DMS53 treated with DMSO at 0.1 percent for 48 hours (cell line): ENCODE measurements around the gene SLC35F2.
"Not testable (repeated sequence)": the region's sequence is repeated elsewhere in the genome, so short reads cannot be mapped to it uniquely, and the experiment has no call there.

Experiments
- DNase-seq: peaks from one replicate; lab custom pipeline; 2025; ENCODE audit not compliant: unreplicated experiment; lab: John Stamatoyannopoulos, UW

Gene SLC35F2

GRCh38 chr11:107842412-107843100, 16.0 kb downstream of the SLC35F2 start:
- DNase-seq = no peak

DNA sequence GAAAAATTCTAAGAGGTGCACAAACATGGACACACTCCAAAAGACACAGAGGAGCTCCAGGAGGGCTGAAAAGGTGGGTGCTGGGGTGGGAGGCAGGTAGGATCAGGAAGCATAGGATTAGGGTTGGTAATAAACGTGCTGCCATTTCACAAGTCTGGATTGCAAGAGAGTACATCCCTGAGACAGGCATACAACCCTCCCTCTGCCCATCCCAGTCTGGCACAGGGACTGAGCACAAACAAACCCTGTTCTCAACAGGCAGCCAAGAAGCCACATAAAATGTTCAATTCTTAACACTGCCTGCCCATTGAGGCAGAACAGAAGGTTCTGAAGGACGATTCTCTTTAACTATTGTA, 18.5 kb downstream of the SLC35F2 start:
- DNase-seq = no peak

GRCh38 chr11:107836851-107837250, 21.7 kb downstream of the SLC35F2 start:
- no peak for DNase-seq

DNA sequence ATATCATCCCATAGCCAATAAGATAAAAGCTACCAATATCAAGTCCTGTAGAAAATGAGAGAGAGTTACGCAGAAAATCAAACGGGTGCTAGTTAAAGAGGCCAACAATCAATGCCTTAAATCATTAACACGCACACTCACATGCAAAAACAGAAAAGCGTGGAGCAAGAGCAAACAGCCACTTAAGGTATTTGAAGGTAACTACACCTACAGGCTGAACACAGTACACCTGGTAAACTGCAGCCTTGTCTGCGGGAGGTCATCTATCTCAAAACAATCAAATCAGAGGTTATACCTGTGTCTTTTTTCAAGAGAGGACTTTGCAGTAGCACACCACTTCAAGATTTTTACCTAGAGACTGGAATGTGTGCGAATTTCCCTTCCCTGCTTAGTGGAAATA, 23.6 kb downstream of the SLC35F2 start:
- DNase-seq = no peak

- not testable (repeated sequence) for DNase-seq
Observed at GRCh38 chr11:107833926-107834325, 24.7 kb downstream of the SLC35F2 start.

DNA sequence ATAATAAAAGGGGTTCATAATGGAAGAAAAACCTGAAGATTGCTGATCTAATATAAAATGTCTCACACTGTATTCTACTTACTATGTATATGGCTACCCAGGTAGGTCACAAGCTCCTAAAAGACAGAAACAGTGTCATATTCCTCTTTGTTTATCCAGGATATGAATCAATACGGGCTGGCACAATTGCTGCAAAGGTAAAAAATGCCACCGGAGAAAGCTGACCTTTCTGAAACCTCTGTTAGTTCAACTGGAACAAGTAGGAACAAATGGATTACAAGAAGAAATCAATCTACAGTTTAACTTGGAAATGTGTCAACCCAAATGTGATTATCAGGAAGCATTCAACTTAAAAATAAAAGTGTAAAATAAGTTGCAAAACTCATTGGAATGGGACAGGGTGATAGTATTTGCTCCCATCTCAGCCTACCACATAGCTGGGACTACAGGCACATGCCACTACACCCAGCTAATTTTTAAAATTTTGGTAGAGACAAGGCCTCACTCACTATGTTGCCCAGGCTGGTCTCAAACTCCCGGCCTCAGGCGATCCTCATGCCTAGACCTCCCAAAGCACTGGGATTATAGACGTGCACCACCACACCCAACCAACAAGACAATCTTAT, 27.6 kb downstream of the SLC35F2 start:
- peak; percentile 8 for DNase-seq

DNA sequence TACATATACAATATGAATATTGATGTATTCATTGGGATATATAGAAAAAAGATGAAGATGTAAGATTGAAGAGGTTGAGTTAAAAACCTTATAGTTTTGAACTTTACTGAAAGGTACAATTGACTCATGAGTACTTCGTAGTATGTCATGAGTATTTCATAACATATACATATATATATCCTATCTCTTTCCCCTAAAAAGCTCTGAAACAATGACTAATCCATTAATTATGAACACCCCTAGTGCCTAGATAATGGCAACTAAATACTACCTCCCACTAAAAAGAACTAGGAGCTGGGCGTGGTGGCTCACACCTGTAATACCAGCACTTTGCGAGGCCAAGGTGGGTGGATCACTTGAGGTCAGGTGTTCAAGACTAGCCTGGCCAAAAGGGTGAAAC, 31.5 kb downstream of the SLC35F2 start:
- no peak for DNase-seq

DNA sequence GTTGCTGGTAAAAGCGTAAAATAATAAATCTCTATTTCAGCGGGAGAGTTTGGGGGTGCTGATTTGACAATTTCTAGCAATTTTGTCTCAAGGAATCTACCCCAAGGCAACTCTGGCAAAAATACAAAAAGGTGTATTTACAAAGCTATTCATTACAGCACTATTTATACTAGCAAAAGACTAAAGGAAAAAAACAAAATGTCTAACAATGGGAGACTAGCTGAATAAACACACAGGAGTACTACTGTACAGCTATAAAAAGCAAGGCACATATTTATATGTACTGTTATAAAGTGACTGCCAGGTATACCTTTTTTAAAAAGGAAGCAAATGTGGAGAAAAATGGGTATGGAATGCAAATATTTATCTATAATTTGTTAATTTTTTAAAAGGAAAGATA, 32.7 kb downstream of the SLC35F2 start:
- DNase-seq = no peak

- no peak for DNase-seq
Observed at GRCh38 chr11:107824668-107825369, 33.8 kb downstream of the SLC35F2 start.

GRCh38 chr11:107821199-107821927, 37.2 kb downstream of the SLC35F2 start:
- DNase-seq = no peak

DNA sequence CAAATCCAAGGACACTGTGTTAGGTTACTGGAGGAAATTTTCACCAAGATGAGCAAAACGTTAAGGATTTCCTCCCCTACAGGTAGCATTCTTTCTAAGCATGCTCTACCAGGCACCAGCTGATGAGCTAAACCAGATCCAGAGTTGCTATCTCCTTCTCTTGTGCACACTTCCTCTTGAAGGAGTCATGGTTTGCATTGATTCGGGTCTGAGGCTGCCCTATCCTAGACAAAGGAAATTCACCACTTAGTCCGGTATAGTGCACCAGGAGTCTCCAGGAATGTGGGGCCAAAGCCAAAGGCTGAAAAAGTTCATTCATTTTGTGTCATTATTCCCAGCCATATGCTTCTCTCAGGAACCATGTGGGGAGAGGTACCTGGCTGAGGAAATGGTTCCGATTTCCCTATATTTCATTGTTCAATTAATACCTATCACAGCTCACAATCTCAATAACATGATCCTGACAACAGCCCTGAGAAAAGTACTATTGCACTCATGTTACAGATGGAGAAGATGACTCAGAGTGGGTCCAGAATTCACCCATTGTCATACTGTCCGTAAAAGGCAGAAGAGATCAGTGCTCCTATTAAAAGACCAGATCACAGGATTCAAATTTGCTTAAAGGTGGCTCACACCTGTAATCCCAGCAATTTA, 39.1 kb downstream of the SLC35F2 start:
- DNase-seq = no peak

- DNase-seq = no peak
Observed at GRCh38 chr11:107818491-107818890, 40.1 kb downstream of the SLC35F2 start.

- no peak for DNase-seq
Observed at GRCh38 chr11:107816028-107816427, 42.6 kb downstream of the SLC35F2 start.

DNA sequence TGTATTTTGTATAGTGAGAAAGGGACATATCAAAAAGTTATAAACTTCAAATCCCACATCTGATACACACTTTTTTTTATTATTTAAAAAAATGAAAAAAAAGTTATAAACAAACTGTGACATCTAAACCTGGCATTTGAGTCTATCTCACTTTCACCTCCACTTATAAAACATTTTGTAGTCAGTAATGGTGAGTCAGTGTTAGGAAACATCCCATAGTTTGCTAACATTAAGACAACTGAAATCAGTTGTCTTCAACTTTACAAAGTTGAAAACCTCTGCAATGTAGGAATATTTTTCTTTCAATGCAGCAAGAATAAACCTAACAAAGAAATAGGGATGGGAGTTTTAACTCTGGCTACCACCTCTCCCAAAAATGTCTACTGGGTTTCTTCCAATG, 47.7 kb downstream of the SLC35F2 start:
- no peak for DNase-seq

DNA sequence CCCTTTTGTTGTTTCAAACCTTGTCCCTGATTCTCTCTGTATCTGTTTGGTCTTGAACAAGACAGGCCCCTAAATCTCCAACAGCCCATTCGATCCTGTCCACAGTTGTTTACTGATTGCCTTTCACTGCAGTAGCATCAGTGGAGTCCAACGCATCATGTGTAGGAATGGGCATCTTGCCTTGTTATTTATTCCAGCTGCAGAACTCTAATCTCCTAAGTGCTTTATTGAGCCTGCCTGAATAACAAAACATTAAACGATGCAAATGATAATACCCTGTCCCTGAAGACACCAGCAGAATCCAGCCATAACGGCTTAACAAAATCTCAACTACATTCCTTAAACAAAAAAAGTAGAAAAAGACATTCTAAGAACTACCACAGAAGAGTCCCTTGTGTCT, 50.1 kb downstream of the SLC35F2 start:
- no peak for DNase-seq

DNA sequence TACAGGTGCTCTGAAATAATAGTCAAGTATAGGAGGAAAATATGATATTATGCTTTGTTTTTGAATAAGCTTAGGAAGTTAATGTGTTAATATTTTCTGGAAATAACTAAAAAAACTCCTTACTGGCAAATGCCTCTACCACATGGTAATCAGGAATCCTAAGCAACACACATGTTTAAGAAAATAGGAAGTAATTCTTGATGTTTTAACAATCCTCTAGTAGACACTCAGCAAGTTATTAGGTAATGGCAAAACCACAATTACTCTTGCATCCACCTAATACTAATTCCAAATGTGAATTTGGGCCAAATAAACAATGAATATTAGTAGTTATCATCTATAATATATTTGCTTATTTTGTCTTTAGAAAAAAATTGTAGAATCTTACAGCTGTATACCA, 53.6 kb downstream of the SLC35F2 start:
- DNase-seq = no peak

DNA sequence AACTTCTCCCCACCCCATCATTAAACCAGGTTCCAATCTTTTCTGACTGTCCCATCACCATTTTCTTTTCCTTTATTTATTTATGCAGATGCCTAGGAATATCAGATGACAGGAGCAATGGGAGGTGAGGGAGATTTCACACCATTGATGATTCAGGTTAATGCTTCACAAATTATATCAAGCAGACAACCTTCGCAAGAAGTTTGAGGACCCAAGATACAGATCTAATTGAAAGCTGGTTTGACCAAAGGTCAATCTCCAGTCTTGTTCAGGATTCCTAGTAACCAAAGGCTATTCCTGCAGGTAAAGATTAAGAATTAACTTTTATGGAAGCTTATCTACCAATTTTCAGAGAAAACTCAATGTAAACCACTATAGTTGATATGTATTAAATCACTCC, 54.4 kb downstream of the SLC35F2 start:
- DNase-seq = no peak

DNA sequence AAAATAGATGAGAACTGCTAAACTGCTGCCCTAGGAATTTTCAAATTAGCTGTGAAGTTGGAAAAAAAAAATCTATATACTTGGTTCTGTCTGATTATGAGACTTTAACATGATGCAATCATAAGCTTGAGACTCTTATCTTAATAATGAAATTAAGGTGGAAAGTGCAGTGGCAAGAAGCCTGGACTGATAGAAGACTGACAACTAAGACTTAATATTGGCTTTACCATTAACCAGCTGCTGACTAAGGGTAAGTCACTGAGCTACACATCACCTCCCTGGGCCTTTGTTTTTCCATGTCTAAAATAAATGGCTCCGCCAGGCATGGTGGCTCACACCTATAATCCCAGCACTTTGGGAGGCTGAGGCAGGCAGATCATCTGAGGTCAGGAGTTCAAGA, 56.9 kb downstream of the SLC35F2 start:
- no peak for DNase-seq

- peak; percentile 53 for DNase-seq
Observed at GRCh38 chr11:107799218-107799859, 59.2 kb downstream of the SLC35F2 start.

DNA sequence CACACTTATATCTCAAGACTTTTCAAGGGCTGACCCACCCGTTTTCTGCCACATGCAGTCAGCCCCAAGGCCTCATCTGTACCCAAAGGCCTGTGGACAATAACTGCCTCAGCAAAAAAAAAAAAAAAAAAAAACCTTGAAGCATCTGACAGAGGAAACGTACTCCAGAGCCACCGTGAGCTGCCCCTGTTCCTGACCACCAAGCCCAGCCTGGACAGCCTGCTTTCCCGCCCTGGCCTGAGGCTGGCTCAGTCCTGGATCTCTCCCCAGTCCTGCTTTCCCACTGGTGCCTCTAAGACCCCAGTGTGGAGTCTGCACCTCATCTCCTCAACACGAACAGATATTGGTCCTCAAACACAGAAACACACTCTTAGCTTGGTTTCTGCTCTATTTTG, 66.5 kb downstream of the SLC35F2 start:
- no peak for DNase-seq
